Stimulated activated memory B cell treated with anti-CD40 and anti-IgM and Interleukin-4, amounts not matched to agents 10 μg/mL and 1 μg/mL and 100 μg/mL, for 72 hours (primary cell): ENCODE measurements around the gene WNT6.

Experiments
- ATAC-seq: fragments of 150-1000 bp; cut with Tn5 transposase; 2 replicates; pipeline ENCODE4 v1.10.0; 2021
- H3K27ac Mint-ChIP-seq: one replicate; pipeline ENCODE4 v1.8.0; 2022; ENCODE audit warnings: mild to moderate bottlenecking, mixed read lengths
- H3K27me3 Mint-ChIP-seq: one replicate; pipeline ENCODE4 v1.8.0; 2022; ENCODE audit warnings: mixed read lengths
- H3K36me3 Mint-ChIP-seq: one replicate; pipeline ENCODE4 v1.8.0; 2022; ENCODE audit warnings: mixed read lengths
- H3K4me1 Mint-ChIP-seq: one replicate; pipeline ENCODE4 v1.8.0; 2022; ENCODE audit warnings: mixed read lengths
- H3K4me3 Mint-ChIP-seq: one replicate; pipeline ENCODE4 v1.8.0; 2022; ENCODE audit warnings: mild to moderate bottlenecking, moderate library complexity, mixed read lengths
- H3K9me3 Mint-ChIP-seq: one replicate; pipeline ENCODE4 v1.8.0; 2022; ENCODE audit warnings: mixed read lengths

The WNT6 gene

GRCh38 chr2:218885981-218886947 lies 26.7 kb downstream of the WNT6 start:
- peaks cover 54% of the 10 kb centered on the region for H3K4me1 Mint-ChIP-seq
- peak; percentile 55 for ATAC-seq
- peak overlapping the region; percentile 39 for H3K27ac Mint-ChIP-seq
- H3K27me3 Mint-ChIP-seq: no peaks in the 10 kb centered on the region
- H3K36me3 Mint-ChIP-seq: no peaks in the 10 kb centered on the region
- no peak overlapping the region for H3K4me3 Mint-ChIP-seq
- no peaks in the 10 kb centered on the region for H3K9me3 Mint-ChIP-seq

- Mint-ChIP-seq H3K27ac (peak overlapping the region; percentile 39), H3K4me1 (peaks cover 54% of the 10 kb centered on the region), H3K27me3 (no peaks in the 10 kb centered on the region), H3K9me3 (no peaks in the 10 kb centered on the region), H3K4me3 (no peak overlapping the region), H3K36me3 (no peaks in the 10 kb centered on the region)
- ATAC-seq: no peak
Observed at GRCh38 chr2:218887079-218887478, 27.5 kb downstream of the WNT6 start.

GRCh38 chr2:218888341-218888740 lies 28.7 kb downstream of the WNT6 start:
- peak overlapping the region; percentile 39 for H3K27ac Mint-ChIP-seq

GRCh38 chr2:218889937-218890336 lies 30.3 kb downstream of the WNT6 start:
- Mint-ChIP-seq H3K36me3 (no peaks in the 10 kb centered on the region), H3K27ac (no peak overlapping the region), H3K9me3 (no peaks in the 10 kb centered on the region), H3K27me3 (no peaks in the 10 kb centered on the region), H3K4me1 (peaks cover 58% of the 10 kb centered on the region), H3K4me3 (no peak overlapping the region)
- no peak for ATAC-seq

More at GRCh38 chr2:218888341-218888740, 28.7 kb downstream of the WNT6 start:
- no peak overlapping the region for H3K4me3 Mint-ChIP-seq
- no peaks in the 10 kb centered on the region for H3K27me3 Mint-ChIP-seq
- no peaks in the 10 kb centered on the region for H3K36me3 Mint-ChIP-seq
- ATAC-seq: no peak
- H3K4me1 Mint-ChIP-seq: peaks cover 51% of the 10 kb centered on the region
- H3K9me3 Mint-ChIP-seq: no peaks in the 10 kb centered on the region

GRCh38 chr2:218890369-218890768 lies 30.8 kb downstream of the WNT6 start:
- Mint-ChIP-seq H3K27me3 (no peaks in the 10 kb centered on the region), H3K4me1 (peaks cover 58% of the 10 kb centered on the region), H3K4me3 (no peak overlapping the region), H3K27ac (no peak overlapping the region), H3K36me3 (no peaks in the 10 kb centered on the region), H3K9me3 (no peaks in the 10 kb centered on the region)
- ATAC-seq: no peak

- Mint-ChIP-seq H3K27me3 (no peaks in the 10 kb centered on the region), H3K9me3 (no peaks in the 10 kb centered on the region), H3K4me3 (peak overlapping the region; percentile 21), H3K27ac (peak overlapping the region; percentile 78), H3K36me3 (no peaks in the 10 kb centered on the region), H3K4me1 (peaks cover 58% of the 10 kb centered on the region)
- ATAC-seq: no peak
Observed at GRCh38 chr2:218891275-218892135, 31.9 kb downstream of the WNT6 start.

GRCh38 chr2:218892693-218893348 lies 33.2 kb downstream of the WNT6 start:
- Mint-ChIP-seq H3K36me3 (no peaks in the 10 kb centered on the region), H3K4me1 (peaks cover 53% of the 10 kb centered on the region), H3K27ac (peak overlapping the region; percentile 78), H3K9me3 (no peaks in the 10 kb centered on the region), H3K27me3 (no peaks in the 10 kb centered on the region), H3K4me3 (peak overlapping the region; percentile 55)
- peak; percentile 82 for ATAC-seq

- peak overlapping the region; percentile 55 for H3K4me3 Mint-ChIP-seq
Observed at GRCh38 chr2:218893349-218894150, 33.9 kb downstream of the WNT6 start.

GRCh38 chr2:218894151-218894879 lies 34.7 kb downstream of the WNT6 start:
- peak overlapping the region; percentile 78 for H3K27ac Mint-ChIP-seq
- peaks cover 63% of the 10 kb centered on the region for H3K4me1 Mint-ChIP-seq
- no peaks in the 10 kb centered on the region for H3K36me3 Mint-ChIP-seq
- ATAC-seq: no peak
- H3K9me3 Mint-ChIP-seq: no peaks in the 10 kb centered on the region
- peak overlapping the region; percentile 55 for H3K4me3 Mint-ChIP-seq
- H3K27me3 Mint-ChIP-seq: no peaks in the 10 kb centered on the region

More at GRCh38 chr2:218893349-218894150, 33.9 kb downstream of the WNT6 start:
- H3K27ac Mint-ChIP-seq: peak overlapping the region; percentile 78
- H3K36me3 Mint-ChIP-seq: no peaks in the 10 kb centered on the region
- peaks cover 61% of the 10 kb centered on the region for H3K4me1 Mint-ChIP-seq
- H3K9me3 Mint-ChIP-seq: no peaks in the 10 kb centered on the region
- ATAC-seq: no peak
- H3K27me3 Mint-ChIP-seq: no peaks in the 10 kb centered on the region

GRCh38 chr2:218894880-218895157 lies 35.2 kb downstream of the WNT6 start:
- Mint-ChIP-seq H3K9me3 (no peaks in the 10 kb centered on the region), H3K4me3 (no peak overlapping the region), H3K27me3 (no peaks in the 10 kb centered on the region), H3K36me3 (no peaks in the 10 kb centered on the region), H3K4me1 (peaks cover 63% of the 10 kb centered on the region), H3K27ac (peak overlapping the region; percentile 62)
- ATAC-seq: no peak

- peak overlapping the region; percentile 30 for H3K4me3 Mint-ChIP-seq
- peak overlapping the region; percentile 62 for H3K27ac Mint-ChIP-seq
- H3K4me1 Mint-ChIP-seq: peaks cover 63% of the 10 kb centered on the region
- no peak for ATAC-seq
- H3K9me3 Mint-ChIP-seq: no peaks in the 10 kb centered on the region
- H3K27me3 Mint-ChIP-seq: peaks cover 3% of the 10 kb centered on the region
- no peaks in the 10 kb centered on the region for H3K36me3 Mint-ChIP-seq
Observed at GRCh38 chr2:218895326-218895725, 35.7 kb downstream of the WNT6 start.

- no peaks in the 10 kb centered on the region for H3K9me3 Mint-ChIP-seq
- H3K4me1 Mint-ChIP-seq: peaks cover 63% of the 10 kb centered on the region
- no peaks in the 10 kb centered on the region for H3K36me3 Mint-ChIP-seq
- H3K27ac Mint-ChIP-seq: peak overlapping the region; percentile 62
- peak overlapping the region; percentile 46 for H3K4me3 Mint-ChIP-seq
- peak; percentile 9 for ATAC-seq
- peaks cover 9% of the 10 kb centered on the region for H3K27me3 Mint-ChIP-seq
Observed at GRCh38 chr2:218895759-218896500, 36.3 kb downstream of the WNT6 start.
